NT2/D1 (cell line): ENCODE data around the gene AP5Z1.

Experiments
- SUZ12 ChIP-seq: IDR thresholded peaks from 2 replicates; pipeline ENCODE4 v1.6.1; 2011; ENCODE audit not compliant: insufficient read length, insufficient read depth; ENCODE audit errors: extremely low read depth
- YY1 ChIP-seq: IDR thresholded peaks from 2 replicates; pipeline ENCODE4 v1.6.1; 2011; ENCODE audit not compliant: insufficient read length, insufficient read depth
- ZNF274 ChIP-seq: IDR thresholded peaks from 2 replicates; pipeline ENCODE4 v1.6.1; 2011; ENCODE audit warnings: mild to moderate bottlenecking, low read depth, low read length

DNA sequence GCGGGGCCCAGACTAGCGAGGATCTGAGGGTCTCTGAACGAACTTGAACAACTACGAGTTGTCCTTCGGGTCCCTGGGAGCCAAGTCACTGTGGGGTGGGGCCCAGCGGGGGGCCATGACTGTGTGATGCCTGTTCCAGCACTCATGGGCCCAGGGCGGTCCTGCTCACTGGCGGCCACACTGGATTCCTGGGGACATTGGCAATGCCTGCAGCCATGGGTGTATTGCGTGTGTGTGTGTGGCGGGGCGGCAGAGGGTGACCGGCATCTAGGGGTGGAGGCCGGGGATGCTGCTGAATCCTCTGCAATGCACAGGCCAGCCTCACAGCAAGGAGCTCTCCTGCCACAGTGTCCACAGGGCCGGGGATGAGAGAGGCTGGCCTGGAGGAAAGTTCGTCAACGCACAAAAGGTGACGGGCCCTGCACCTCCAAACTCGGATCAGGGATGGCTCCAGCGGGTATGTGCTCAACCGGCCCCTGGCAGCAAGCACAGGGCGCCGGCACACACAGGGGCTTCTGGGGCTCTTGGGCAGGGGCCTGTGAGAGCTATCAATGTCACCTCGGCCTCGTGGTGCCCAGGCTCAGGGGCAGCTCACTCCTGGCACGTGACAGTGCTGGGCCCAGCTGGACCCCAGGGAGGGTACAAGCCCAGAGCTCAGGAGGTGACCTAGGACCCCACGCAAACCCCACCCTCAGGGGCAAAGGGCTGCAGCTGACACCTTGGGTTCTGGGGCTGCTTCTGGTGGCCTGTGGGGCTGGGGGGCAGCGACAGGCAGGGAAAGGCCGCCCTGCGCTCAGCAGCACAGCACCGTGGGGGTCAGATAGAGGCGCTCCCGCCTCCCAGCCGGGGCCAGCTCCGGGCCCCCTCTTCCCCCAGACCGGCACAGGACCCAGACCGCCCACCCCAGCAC is 58.5 kb downstream of the AP5Z1 start:
- no peak for TF ChIP-seq ZNF274
- TF ChIP-seq SUZ12: no peak
- TF ChIP-seq YY1: no peak
